IMR-90 (cell line): ENCODE results near the gene SLC2A10.

ENCODE experiments used
- CEBPB ChIP-seq: IDR thresholded peaks from 2 replicates; pipeline ENCODE4 v1.6.1; 2012; ENCODE audit warnings: low read depth, low read length, improper control_type of control experiment
- CHD1 ChIP-seq: IDR thresholded peaks from 2 replicates; pipeline ENCODE4 v1.6.1; 2012; ENCODE audit warnings: low read depth, low read length, improper control_type of control experiment
- CTCF ChIP-seq: conservative IDR thresholded peaks from 2 replicates; pipeline ENCODE4 v1.5.1; 2012; ENCODE audit warnings: mild to moderate bottlenecking, low read depth, low read length, improper control_type of control experiment
- MAFK ChIP-seq: IDR thresholded peaks from 2 replicates; pipeline ENCODE4 v1.6.1; 2012; ENCODE audit warnings: low read depth, low read length, improper control_type of control experiment
- MAZ ChIP-seq: IDR thresholded peaks from 2 replicates; pipeline ENCODE4 v1.6.1; 2012; ENCODE audit warnings: low read depth, mild to moderate bottlenecking, low read length, improper control_type of control experiment, moderate library complexity, borderline replicate concordance
- POLR2A ChIP-seq: IDR thresholded peaks from 2 replicates; pipeline ENCODE4 v1.6.1; 2012; ENCODE audit warnings: mild to moderate bottlenecking, low read depth, low read length
- RAD21 ChIP-seq: IDR thresholded peaks from 2 replicates; pipeline ENCODE4 v1.6.1; 2012; ENCODE audit warnings: low read length, improper control_type of control experiment
- RCOR1 ChIP-seq: IDR thresholded peaks from 2 replicates; pipeline ENCODE4 v1.6.1; 2012; ENCODE audit warnings: mild to moderate bottlenecking, low read length, improper control_type of control experiment; ENCODE audit not compliant: insufficient replicate concordance
- SMC3 ChIP-seq: fragments of 150-350 bp; IDR thresholded peaks from 2 replicates; pipeline ENCODE4 v1.6.1; 2016; ENCODE audit warnings: low read depth, mild to moderate bottlenecking, antibody characterized with exemption, low read length, moderate library complexity
- USF2 ChIP-seq: fragments of 150-350 bp; IDR thresholded peaks from 2 replicates; pipeline ENCODE4 v1.6.1; 2017; ENCODE audit warnings: mild to moderate bottlenecking, antibody characterized with exemption, low read length, low read depth

GRCh38 chr20:46773680-46774079 lies 64.2 kb downstream of the SLC2A10 start:
- no peak for TF ChIP-seq POLR2A
- TF ChIP-seq CTCF, result no peak
- no peak for TF ChIP-seq RAD21
- no peak for TF ChIP-seq MAFK
- no peak for TF ChIP-seq MAZ
- TF ChIP-seq SMC3, result no peak
- TF ChIP-seq RCOR1, result no peak
- no peak for TF ChIP-seq CHD1
- no peak for TF ChIP-seq USF2
- TF ChIP-seq CEBPB, result no peak
